Stimulated activated CD8-positive, alpha-beta memory T cell treated with anti-CD3 and anti-CD28 coated beads, Interleukin-15, amount 100 ng/mL, for 4 hours (primary cell): ENCODE results near the gene FAM25G.
"Not testable (repeated sequence)": the region's sequence is repeated elsewhere in the genome, so short reads cannot be mapped to it uniquely, and the experiment has no call there.

Experiments
- DNase-seq, 2 donors: peaks; one replicate each; pipeline ENCODE4 v3.0.0-alpha.2; 2020; ENCODE audit warnings: low read depth in 2 of 2

The FAM25G gene

DNA sequence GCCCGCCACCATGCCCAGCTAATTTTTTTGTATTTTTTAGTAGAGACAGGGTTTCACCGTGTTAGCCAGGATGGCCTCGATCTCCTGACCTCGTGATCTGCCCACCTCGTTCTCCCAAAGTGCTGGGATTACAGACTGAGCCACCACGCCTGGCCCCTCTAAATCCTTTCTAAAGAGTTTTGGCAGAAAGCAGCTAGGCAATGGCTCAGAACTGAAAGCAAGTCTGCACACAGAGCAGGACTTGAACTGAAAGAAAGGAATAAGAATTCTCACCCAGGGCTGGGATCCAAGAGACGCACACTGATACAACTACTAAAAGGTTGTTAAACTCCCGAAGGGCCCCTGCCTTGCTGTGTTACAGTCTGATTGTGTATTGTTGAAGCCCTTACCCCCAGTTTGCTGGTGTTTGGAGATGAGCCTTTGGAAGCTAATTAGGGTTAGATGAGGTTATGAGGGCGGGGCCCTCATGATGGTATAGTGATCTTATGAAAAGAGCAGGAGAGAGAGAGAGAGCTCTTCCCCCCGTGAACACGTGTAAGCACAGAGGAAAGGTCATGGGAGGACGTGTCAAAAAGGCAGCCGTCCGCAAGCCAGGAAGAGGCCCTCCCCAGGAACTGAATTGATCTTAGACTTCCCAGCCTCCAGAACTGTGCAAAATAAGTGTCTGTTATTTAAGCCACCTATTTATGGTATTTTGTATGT, 26.1 kb downstream of the FAM25G start:
- not testable (repeated sequence) for DNase-seq

- not testable (repeated sequence) for DNase-seq
Observed at GRCh38 chr10:47462577-47463358, 28.7 kb downstream of the FAM25G start.

- not testable (repeated sequence) for DNase-seq
Observed at GRCh38 chr10:47461261-47461687, 30.2 kb downstream of the FAM25G start.

DNA sequence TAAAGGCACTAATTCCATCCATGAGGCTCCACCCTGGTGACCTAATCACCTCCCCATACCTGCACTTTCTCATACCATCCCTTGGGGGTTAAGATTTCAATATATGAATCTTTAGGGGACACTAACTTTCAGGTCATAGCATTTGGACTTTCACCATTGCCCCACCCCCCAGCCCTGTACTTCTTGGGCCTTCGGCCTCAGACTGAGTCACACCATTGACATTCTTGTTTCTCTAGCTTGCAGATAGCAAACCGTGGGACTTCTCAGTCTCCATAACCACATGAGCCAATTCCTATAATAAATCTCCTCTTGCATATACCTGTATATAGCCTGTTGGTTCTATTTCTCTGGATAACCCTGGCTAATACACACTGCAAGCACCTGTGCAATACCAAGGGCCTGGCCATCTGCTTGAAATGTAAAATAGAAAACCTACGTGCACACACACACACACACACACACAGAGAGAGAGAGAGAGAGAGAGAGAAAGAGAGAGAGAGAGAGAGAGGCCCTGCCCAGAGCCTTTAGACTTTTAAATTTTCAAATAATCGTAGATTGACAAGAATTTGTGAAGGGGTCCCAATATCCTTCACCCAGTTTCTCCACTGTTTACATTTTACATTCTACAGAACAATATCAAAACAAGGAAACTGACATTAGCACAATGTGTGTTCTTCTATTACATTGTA, 32.9 kb downstream of the FAM25G start:
- DNase-seq: no peak

GRCh38 chr10:47457826-47458225, 33.7 kb downstream of the FAM25G start:
- no peak for DNase-seq

- no peak for DNase-seq
Observed at GRCh38 chr10:47457528-47457820, 34.0 kb downstream of the FAM25G start.

DNA sequence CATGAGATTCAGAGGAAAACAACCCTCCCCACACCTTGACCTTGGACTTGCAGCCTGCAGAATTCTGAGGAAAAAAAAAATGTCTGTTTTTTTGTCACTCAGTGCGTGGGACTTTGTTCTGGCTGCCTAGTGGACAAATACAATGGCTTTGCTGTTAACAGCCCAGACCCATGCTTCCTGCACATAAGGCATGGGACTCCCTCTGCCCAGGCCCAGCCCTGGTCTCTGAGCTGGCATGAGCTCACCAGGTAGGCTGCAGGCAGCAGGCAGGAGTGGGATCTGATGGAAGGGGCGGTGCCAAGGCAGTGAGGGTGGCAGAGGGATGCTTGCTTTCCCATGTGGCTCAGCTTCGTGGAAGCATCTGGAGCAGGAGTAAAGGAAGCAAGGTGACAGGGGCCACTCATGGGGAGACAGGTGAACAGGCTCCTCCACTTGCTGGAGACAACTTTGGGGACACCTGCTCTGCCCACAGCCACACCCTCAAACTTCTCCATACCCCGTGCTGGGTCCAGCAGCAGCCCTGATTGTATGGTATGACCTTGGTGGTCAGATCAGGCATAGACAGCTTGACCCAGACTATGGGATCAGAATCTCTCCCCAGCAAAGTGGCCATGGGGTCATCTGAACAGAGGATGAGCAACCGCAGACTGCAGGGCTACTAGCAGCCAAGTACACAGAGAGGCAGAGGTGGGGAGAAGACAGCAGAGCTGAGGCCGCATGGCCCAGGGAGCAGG, 34.5 kb downstream of the FAM25G start:
- no peak for DNase-seq

DNA sequence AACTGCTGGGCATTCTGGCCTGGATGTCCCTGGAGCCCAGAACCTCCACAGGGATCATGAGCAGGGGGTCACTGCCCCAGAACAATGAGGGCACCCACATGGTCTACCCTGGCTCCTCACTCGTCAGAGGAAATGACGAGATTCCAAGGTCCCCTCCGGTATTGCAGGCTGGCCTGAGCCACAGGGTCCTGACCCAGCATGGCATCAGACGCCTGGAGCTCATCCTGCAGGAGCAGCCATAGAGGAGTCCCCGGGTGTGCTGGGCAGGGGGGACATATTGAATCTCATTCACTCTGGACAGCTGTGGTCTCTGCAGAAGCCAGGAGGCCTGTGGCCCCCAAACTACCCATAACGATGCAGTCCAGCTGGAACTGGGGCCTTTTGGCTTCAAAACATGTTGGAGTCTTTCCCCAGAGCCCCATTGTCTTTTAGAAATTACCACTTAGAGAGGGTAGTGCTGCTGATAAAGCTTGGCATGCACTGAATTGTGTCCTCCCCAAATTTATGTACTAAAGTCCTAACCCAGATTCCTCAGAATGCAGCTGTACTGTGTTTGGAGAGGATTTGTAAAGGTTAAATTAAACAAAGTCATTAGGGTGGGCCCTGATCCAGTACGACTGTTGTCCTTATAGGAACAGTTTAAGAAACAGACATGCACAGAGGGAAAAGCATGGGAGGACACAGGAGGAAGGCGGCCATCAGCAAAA, 35.3 kb downstream of the FAM25G start:
- DNase-seq: no peak

GRCh38 chr10:47455350-47456078, 36.0 kb downstream of the FAM25G start:
- DNase-seq: not testable (repeated sequence)

- no peak for DNase-seq
Observed at GRCh38 chr10:47454780-47455058, 36.8 kb downstream of the FAM25G start.

DNA sequence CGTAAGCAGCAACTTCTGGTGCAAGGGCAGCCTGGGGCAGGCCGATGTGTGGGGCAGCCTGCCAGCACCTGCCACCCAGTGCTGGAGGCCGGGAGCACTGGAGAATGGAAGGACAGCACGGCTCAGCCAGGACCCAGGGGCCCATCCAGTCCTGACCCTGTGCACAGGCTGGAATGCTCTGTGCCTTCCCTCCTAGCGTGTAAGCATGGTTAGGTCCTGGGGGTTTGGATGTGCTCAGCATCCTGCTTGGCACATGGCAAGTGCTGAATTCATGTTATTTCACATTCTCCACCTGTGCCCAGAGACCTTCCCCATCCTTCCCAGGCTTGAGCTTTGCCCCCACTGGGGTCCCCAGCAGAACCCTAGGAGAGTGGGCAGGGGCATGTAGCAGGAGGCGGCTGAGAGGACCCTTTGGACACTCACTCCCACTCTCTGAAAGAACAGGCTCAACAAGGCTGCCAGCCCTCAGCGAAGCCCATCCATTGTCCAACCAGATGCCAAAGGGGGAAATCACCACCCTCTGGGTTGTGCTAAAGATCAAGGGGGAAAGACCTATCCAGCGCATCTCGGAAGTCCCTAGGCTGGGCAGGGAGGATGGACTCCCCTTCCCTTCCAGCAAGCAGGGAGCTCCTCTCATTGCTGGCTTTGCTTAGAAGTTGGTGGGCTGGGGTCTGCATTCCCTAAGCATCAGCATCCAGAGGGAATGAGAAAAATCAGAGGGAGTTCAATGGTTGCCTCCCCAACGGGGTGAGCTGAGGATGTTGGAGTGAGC, 37.3 kb downstream of the FAM25G start:
- no peak for DNase-seq

GRCh38 chr10:47453141-47454007, 38.1 kb downstream of the FAM25G start:
- no peak for DNase-seq

DNA sequence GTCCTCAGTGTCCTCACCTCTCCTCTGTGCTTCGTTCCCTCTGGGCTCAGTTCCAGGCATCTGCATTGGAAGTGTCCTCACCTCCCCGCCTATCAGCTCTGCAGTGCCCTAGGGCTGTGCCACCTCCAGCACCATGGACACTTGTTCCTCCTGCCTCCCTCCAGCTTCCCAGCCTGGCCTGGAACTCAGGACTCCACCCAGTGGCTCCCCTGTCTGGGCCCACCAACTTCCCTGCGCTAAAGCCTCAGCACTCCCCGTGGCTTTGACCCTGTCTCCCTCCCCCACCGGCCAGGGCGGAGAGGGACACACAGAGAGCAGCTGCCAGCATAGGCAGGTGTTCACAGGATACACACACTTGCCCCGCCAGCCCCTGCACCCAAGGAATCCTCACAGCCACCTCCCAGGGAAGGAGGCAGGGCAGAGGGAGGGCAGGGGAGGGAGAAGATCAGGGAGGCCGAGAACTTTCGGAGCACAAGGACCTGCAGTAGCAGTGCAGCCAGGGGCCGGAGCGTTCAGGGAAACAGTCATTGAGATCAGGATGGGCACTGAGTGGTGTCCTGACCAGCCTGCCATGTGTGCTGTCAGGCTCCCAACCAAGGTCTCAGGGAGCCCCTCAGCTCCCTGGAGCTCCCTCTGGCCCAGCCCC, 38.9 kb downstream of the FAM25G start:
- DNase-seq: no peak

- DNase-seq: no peak
Observed at GRCh38 chr10:47451998-47452494, 39.5 kb downstream of the FAM25G start.

GRCh38 chr10:47451273-47451997, 40.1 kb downstream of the FAM25G start:
- no peak for DNase-seq

DNA sequence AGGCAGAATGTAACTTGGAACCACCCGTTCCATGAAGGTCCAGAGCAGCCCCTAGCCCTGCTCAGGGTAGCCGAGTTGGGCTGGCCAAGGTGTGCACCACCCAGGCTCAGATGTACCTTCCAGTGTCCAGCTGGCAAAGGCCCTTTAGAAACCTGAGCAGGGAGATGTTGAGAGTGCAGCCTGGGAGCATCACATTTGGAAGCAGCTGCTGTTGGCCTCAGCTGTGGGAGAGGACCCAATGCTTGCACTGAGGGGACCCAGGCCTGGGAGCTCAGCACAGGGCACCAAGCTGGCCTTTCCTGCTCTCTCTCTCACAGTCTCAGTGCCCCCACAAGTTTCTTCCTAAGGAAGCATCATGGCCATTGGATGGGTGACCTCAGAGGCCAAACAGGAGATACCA, 41.1 kb downstream of the FAM25G start:
- no peak for DNase-seq

DNA sequence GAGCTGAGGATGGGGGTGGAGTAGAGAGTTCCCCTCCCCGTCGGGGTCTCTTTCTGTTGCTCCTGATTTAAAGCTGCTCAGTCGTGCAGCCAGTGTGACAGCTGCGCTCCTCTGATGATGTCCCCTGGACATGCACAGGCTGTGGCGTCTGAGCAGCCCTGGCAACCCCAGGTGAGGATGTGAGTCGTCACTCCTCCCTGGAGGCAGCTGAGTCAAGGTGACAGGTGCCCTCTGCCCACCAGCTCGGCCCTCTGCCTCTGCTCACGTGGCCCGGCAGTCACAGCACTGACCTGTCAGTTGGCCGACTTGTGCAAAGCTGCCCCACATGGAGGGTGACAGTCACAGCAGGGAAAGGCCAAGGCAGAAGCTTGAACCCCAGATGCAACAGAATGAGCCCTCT, 41.5 kb downstream of the FAM25G start:
- no peak for DNase-seq
